T47D (cell line): ENCODE measurements around the gene NPBWR2.
A peak's percentile ranks its signal among the peaks of the same experiment; 100 is the strongest.

Experiments
- DNase-seq, 2 experiments: peaks; one replicate each; pipeline versions ENCODE4 v3.0.0 to v3.0.0-alpha.2; 2011 to 2012; ENCODE audit warnings: low read depth in 1 of 2, low spot score in 1 of 2
- JUND ChIP-seq: IDR thresholded peaks from 2 replicates; pipeline ENCODE4 v1.6.1; 2012; ENCODE audit warnings: low read depth
- in situ Hi-C: cut with HindIII; loops from 2 replicates; pipeline ENCODE4 v1.10.0; 2016; ENCODE audit warnings: low sequenced_read_pairs, low pct_unique_long_range_greater_than_20kb

Gene NPBWR2

GRCh38 chr20:64106981-64107735, at the start of gene NPBWR2:
Gene NPBWR2, minus strand, starts transcription at chr20:64107565. Its CDS starts 734 bp downstream, at chr20:64106831.
- DNase-seq, result no peak
- no peak for TF ChIP-seq JUND
- in situ Hi-C loops, result no loop called here

GRCh38 chr20:64156136-64156885, 48.9 kb upstream of the NPBWR2 start:
- no peak for TF ChIP-seq JUND
- in situ Hi-C loops, result no loop called here
- DNase-seq, result no peak

GRCh38 chr20:64155258-64156135, 48.1 kb upstream of the NPBWR2 start:
- in situ Hi-C loops, result no loop called here
- DNase-seq, result peak in 1 of 2 experiments; percentile 49
- TF ChIP-seq JUND, result no peak

- TF ChIP-seq JUND, result no peak
- in situ Hi-C loops, result no loop called here
- DNase-seq, result no peak
Observed at GRCh38 chr20:64154590-64155257, 47.4 kb upstream of the NPBWR2 start.

- in situ Hi-C loops, result no loop called here
- no peak for DNase-seq
- no peak for TF ChIP-seq JUND
Observed at GRCh38 chr20:64153861-64154589, 46.7 kb upstream of the NPBWR2 start.

GRCh38 chr20:64153410-64153809, 46.0 kb upstream of the NPBWR2 start:
- TF ChIP-seq JUND, result no peak
- in situ Hi-C loops, result no loop called here
- no peak for DNase-seq

- no peak for TF ChIP-seq JUND
- no peak for DNase-seq
- in situ Hi-C loops, result no loop called here
Observed at GRCh38 chr20:64152906-64153305, 45.5 kb upstream of the NPBWR2 start.

- no peak for DNase-seq
- TF ChIP-seq JUND, result no peak
- in situ Hi-C loops, result no loop called here
Observed at GRCh38 chr20:64151633-64152530, 44.5 kb upstream of the NPBWR2 start.

GRCh38 chr20:64150756-64151632, 43.6 kb upstream of the NPBWR2 start:
- no peak for DNase-seq
- TF ChIP-seq JUND, result no peak
- in situ Hi-C loops, result no loop called here

GRCh38 chr20:64149809-64150560, 42.6 kb upstream of the NPBWR2 start:
- in situ Hi-C loops, result no loop called here
- DNase-seq, result no peak
- TF ChIP-seq JUND, result no peak
